Fibroblast of upper back skin (primary cell): ENCODE measurements around the gene SEMA3C.

Source experiments
- DNase-seq: peaks from one replicate; pipeline ENCODE4 v3.0.0-alpha.2; 2013

The SEMA3C gene

GRCh38 chr7:80884511-80885195, 34.2 kb downstream of the SEMA3C start:
- peak; percentile 30 for DNase-seq

- DNase-seq, result peak; percentile 100
These were observed 35.5 kb downstream of the SEMA3C start for GRCh38 chr7:80883154-80884025.

- peak; percentile 53 for DNase-seq
These were observed 36.5 kb downstream of the SEMA3C start for GRCh38 chr7:80882213-80882801.

GRCh38 chr7:80881351-80881900, 37.4 kb downstream of the SEMA3C start:
- no peak for DNase-seq

GRCh38 chr7:80879849-80880248, 39.0 kb downstream of the SEMA3C start:
- DNase-seq, result peak; percentile 84

- DNase-seq, result peak; percentile 91
These were observed 41.9 kb downstream of the SEMA3C start for GRCh38 chr7:80876894-80877414.

- DNase-seq, result no peak
These were observed 43.2 kb downstream of the SEMA3C start for GRCh38 chr7:80875537-80876120.

GRCh38 chr7:80873140-80873539, 45.7 kb downstream of the SEMA3C start:
- DNase-seq, result peak; percentile 31

GRCh38 chr7:80871228-80871627, 47.6 kb downstream of the SEMA3C start:
- no peak for DNase-seq

GRCh38 chr7:80870813-80871212, 48.0 kb downstream of the SEMA3C start:
- no peak for DNase-seq

GRCh38 chr7:80869821-80870751, 48.8 kb downstream of the SEMA3C start:
- DNase-seq, result no peak

GRCh38 chr7:80869106-80869784, 49.6 kb downstream of the SEMA3C start:
- no peak for DNase-seq

- DNase-seq, result no peak
These were observed 50.3 kb downstream of the SEMA3C start for GRCh38 chr7:80868566-80868965.

GRCh38 chr7:80860554-80860953, 58.3 kb downstream of the SEMA3C start:
- DNase-seq, result no peak

GRCh38 chr7:80859272-80859970, 59.4 kb downstream of the SEMA3C start:
- peak; percentile 64 for DNase-seq

- no peak for DNase-seq
These were observed 60.5 kb downstream of the SEMA3C start for GRCh38 chr7:80858141-80858903.

- DNase-seq, result no peak
These were observed 62.1 kb downstream of the SEMA3C start for GRCh38 chr7:80856769-80857168.

- peak; percentile 43 for DNase-seq
These were observed 66.9 kb downstream of the SEMA3C start for GRCh38 chr7:80851896-80852476.

- no peak for DNase-seq
These were observed 70.0 kb downstream of the SEMA3C start for GRCh38 chr7:80848841-80849240.
